Mammary epithelial cell (primary cell): ENCODE measurements around the gene MYPOP.

Experiments used
- EZH2 ChIP-seq: IDR thresholded peaks from 2 replicates; pipeline ENCODE4 v1.6.1; 2012; ENCODE audit warnings: low read length, inconsistent platforms, borderline replicate concordance
- TF ChIP-seq, protein P1 (sequence below), 2 donors: IDR thresholded peaks in 1 of 2; conservative IDR thresholded peaks in 1 of 2; 2 replicates each; pipeline ENCODE4 v1.5.1; 2011 to 2012; ENCODE audit warnings: inconsistent platforms in 2 of 2, low read length in 2 of 2, mild to moderate bottlenecking in 2 of 2, control low read depth in 1 of 2, low read depth in 1 of 2; ENCODE audit not compliant: insufficient read depth in 1 of 2; ENCODE audit errors: extremely low read depth in 1 of 2

DNA sequence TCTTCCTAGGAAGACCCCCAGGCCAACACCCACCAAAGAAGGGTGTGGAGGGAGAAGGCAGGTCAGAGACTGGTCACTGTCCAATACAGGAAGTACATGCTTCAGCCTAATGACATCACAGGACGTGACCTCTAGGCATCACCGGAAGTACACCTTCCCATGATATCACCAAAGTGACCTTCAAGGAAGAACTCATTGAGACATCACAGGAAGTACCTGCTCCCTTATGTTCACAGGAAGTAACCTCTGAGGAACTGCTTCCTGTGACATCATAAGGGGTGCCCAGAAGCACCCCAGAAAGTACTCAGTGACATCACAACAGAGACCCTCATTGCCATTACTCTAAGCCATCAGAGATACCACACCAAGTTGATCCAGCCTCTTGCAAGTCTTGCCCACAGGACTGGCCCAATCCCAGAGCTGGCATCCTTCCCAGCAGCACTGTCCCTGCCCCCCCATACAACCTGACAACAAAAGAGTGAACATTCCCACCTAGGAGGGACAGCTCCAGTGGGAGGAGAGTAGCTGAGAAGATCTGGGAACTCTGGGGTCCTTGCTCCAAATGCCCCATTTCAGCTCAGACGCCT, 36.4 kb upstream of the MYPOP start:
- no peak for TF ChIP-seq EZH2
- TF ChIP-seq, protein P1, sequence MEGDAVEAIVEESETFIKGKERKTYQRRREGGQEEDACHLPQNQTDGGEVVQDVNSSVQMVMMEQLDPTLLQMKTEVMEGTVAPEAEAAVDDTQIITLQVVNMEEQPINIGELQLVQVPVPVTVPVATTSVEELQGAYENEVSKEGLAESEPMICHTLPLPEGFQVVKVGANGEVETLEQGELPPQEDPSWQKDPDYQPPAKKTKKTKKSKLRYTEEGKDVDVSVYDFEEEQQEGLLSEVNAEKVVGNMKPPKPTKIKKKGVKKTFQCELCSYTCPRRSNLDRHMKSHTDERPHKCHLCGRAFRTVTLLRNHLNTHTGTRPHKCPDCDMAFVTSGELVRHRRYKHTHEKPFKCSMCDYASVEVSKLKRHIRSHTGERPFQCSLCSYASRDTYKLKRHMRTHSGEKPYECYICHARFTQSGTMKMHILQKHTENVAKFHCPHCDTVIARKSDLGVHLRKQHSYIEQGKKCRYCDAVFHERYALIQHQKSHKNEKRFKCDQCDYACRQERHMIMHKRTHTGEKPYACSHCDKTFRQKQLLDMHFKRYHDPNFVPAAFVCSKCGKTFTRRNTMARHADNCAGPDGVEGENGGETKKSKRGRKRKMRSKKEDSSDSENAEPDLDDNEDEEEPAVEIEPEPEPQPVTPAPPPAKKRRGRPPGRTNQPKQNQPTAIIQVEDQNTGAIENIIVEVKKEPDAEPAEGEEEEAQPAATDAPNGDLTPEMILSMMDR (conservative IDR thresholded peaks at IDR 0.05 in 1 of 2, IDR thresholded peaks at IDR 0.05 in 1 of 2; ENCODE audit: extremely low read depth in 1 of 2, insufficient read depth in 1 of 2, low read depth in 1 of 2, low read length in 2 of 2), result no peak
